HCT116 (cell line): ENCODE measurements around the gene WDR27.

ENCODE experiments used
- CBX3 ChIP-seq: IDR thresholded peaks from 2 replicates; pipeline ENCODE4 v1.6.1; 2012; ENCODE audit warnings: low read depth
- TF ChIP-seq, protein P1 (sequence below), 3 experiments: fragments of 200-600 bp in 1 of 3; sonication (generic) in 1 of 3; IDR thresholded peaks in 2 of 3; conservative IDR thresholded peaks in 1 of 3; 2 replicates each; pipeline ENCODE4 v1.5.1; 2012 to 2017; ENCODE audit warnings: low read depth in 2 of 3, low read length in 2 of 3, antibody characterized with exemption in 1 of 3, borderline replicate concordance in 1 of 3, control low read depth in 1 of 3, mild to moderate bottlenecking in 1 of 3, mixed read lengths in 1 of 3, mixed run types in 1 of 3, moderate library complexity in 1 of 3; ENCODE audit not compliant: insufficient read depth in 1 of 3
- TF ChIP-seq, protein P2 (sequence below): IDR thresholded peaks from 2 replicates; pipeline ENCODE4 v1.6.1; 2011; ENCODE audit warnings: mild to moderate bottlenecking, low read length, moderate library complexity; ENCODE audit not compliant: insufficient replicate concordance; ENCODE audit errors: extremely low read depth

DNA sequence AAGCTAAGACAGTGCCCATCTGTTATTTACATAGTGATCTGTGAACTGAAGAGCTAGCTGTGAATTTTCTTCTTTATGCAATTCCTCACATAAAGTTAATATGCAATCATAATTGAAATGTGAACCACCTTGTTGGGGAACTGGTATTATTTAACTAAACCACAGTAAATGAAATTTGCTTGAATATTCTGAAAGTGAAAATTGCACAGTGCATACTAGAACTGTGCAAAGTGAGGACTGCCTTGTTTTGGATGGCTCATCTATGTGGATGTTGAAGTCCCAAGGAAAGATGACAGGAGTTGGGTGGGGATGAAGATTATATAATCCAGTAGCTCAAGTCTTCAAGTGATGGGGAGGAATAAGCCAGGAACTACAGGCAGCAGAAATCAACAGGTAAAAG, 28.1 kb upstream of the WDR27 start:
- TF ChIP-seq, protein P1, sequence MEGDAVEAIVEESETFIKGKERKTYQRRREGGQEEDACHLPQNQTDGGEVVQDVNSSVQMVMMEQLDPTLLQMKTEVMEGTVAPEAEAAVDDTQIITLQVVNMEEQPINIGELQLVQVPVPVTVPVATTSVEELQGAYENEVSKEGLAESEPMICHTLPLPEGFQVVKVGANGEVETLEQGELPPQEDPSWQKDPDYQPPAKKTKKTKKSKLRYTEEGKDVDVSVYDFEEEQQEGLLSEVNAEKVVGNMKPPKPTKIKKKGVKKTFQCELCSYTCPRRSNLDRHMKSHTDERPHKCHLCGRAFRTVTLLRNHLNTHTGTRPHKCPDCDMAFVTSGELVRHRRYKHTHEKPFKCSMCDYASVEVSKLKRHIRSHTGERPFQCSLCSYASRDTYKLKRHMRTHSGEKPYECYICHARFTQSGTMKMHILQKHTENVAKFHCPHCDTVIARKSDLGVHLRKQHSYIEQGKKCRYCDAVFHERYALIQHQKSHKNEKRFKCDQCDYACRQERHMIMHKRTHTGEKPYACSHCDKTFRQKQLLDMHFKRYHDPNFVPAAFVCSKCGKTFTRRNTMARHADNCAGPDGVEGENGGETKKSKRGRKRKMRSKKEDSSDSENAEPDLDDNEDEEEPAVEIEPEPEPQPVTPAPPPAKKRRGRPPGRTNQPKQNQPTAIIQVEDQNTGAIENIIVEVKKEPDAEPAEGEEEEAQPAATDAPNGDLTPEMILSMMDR (IDR thresholded peaks at IDR 0.05 in 2 of 3, conservative IDR thresholded peaks at IDR 0.05 in 1 of 3; ENCODE audit: borderline replicate concordance in 1 of 3, insufficient read depth in 1 of 3, low read depth in 2 of 3, low read length in 2 of 3) = no peak
- TF ChIP-seq, protein P2, sequence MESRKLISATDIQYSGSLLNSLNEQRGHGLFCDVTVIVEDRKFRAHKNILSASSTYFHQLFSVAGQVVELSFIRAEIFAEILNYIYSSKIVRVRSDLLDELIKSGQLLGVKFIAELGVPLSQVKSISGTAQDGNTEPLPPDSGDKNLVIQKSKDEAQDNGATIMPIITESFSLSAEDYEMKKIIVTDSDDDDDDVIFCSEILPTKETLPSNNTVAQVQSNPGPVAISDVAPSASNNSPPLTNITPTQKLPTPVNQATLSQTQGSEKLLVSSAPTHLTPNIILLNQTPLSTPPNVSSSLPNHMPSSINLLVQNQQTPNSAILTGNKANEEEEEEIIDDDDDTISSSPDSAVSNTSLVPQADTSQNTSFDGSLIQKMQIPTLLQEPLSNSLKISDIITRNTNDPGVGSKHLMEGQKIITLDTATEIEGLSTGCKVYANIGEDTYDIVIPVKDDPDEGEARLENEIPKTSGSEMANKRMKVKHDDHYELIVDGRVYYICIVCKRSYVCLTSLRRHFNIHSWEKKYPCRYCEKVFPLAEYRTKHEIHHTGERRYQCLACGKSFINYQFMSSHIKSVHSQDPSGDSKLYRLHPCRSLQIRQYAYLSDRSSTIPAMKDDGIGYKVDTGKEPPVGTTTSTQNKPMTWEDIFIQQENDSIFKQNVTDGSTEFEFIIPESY = no peak
- TF ChIP-seq CBX3 = no peak
